ENCODE results near the gene CELSR1.

- TF ChIP-seq, protein P1, sequence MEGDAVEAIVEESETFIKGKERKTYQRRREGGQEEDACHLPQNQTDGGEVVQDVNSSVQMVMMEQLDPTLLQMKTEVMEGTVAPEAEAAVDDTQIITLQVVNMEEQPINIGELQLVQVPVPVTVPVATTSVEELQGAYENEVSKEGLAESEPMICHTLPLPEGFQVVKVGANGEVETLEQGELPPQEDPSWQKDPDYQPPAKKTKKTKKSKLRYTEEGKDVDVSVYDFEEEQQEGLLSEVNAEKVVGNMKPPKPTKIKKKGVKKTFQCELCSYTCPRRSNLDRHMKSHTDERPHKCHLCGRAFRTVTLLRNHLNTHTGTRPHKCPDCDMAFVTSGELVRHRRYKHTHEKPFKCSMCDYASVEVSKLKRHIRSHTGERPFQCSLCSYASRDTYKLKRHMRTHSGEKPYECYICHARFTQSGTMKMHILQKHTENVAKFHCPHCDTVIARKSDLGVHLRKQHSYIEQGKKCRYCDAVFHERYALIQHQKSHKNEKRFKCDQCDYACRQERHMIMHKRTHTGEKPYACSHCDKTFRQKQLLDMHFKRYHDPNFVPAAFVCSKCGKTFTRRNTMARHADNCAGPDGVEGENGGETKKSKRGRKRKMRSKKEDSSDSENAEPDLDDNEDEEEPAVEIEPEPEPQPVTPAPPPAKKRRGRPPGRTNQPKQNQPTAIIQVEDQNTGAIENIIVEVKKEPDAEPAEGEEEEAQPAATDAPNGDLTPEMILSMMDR (IDR thresholded peaks at IDR 0.05): no peak
- TF ChIP-seq POLR2A (IDR thresholded peaks at IDR 0.05): no peak
Observed at GRCh38 chr22:46406349-46406748, 131.1 kb downstream of the CELSR1 start.

Data from thyroid gland (tissue), 4 donors.